Stomach (tissue), 9 donors: Measurements from ENCODE around the gene TAS1R3. TPM values are rescaled to one million over a fixed set of nuclear protein-coding genes. Genes with fewer than 3 reads are reported as not detected.

Experiments
- DNase-seq, 2 donors: peaks; one replicate each; pipeline versions ENCODE4 v3.0.0 to v3.0.0-alpha.2; 2013 to 2019
- H3K27ac ChIP-seq, 5 donors: fragments of 200-600 bp in 4 of 5; sonication (generic) in 4 of 5; one replicate each; pipeline ENCODE4 v1.5.1; 2013 to 2019; ENCODE audit warnings: mild to moderate bottlenecking in 1 of 5, moderate library complexity in 1 of 5
- H3K27me3 ChIP-seq, 3 donors: fragments of 200-600 bp; sonication (generic); one replicate each; pipeline ENCODE4 v1.5.1; 2017 to 2019; ENCODE audit warnings: mixed run types in 1 of 3
- H3K36me3 ChIP-seq, 4 donors: fragments of 200-600 bp; sonication (generic); 1 replicate in 3 of 4; 2 replicates in 1 of 4; pipeline ENCODE4 v1.5.1; 2016 to 2019
- H3K4me1 ChIP-seq, 4 donors: fragments of 200-600 bp; sonication (generic); one replicate each; pipeline ENCODE4 v1.5.1; 2016 to 2019
- H3K4me3 ChIP-seq, 4 donors: fragments of 200-600 bp; sonication (generic) in 3 of 4; one replicate each; pipeline ENCODE4 v1.5.1; 2016 to 2019; ENCODE audit warnings: mild to moderate bottlenecking in 1 of 4
- H3K9me3 ChIP-seq, 4 donors: fragments of 200-600 bp; sonication (generic); one replicate each; pipeline ENCODE4 v1.5.1; 2016 to 2019
- EP300 ChIP-seq: sonication (generic); formaldehyde crosslinking; IDR thresholded peaks from one replicate; pipeline ENCODE4 v1.6.1; 2017; ENCODE audit warnings: antibody characterized with exemption
- POLR2A ChIP-seq, 4 donors: fragments of 450-650 bp; IDR thresholded peaks; one replicate each; pipeline ENCODE4 v1.6.1; 2016; ENCODE audit warnings: antibody characterized with exemption in 4 of 4, control low read depth in 2 of 4, mild to moderate bottlenecking in 1 of 4, moderate library complexity in 1 of 4
- POLR2AphosphoS5 ChIP-seq, 3 donors: sonication (generic); formaldehyde crosslinking; IDR thresholded peaks; one replicate each; pipeline ENCODE4 v1.6.1; 2016; ENCODE audit warnings: antibody characterized with exemption in 3 of 3
- WGBS, 5 donors: extraction: QIAGEN DNeasy Blood & Tissue Kit in 3 of 5; methylation state at CpG; one replicate each; pipeline versions ENCODE4 v1.1.5 to v1.1.7; 2013 to 2018; 5-methylcytosine and 5-hydroxymethylcytosine counted together
- intact Hi-C: fragments of 100-400 bp; cut with DNase I; formaldehyde crosslinking; loops from one replicate; pipeline ENCODE4 v1.15.1; 2023; ENCODE audit warnings: low total_unique reads
- polyA plus RNA-seq, 3 donors: library from polyadenylated mRNA; stranded (reverse); fragments of 200-250 nt; gene quantifications; one replicate each; pipeline ENCODE4 v1.2.3, GENCODE V29; 2013
- total RNA-seq, 5 donors: library from RNA; depleted of rRNA; stranded (reverse); fragments of >200 nt; gene quantifications; one replicate each; pipeline versions ENCODE4 v1.1.0 to v1.2.3, GENCODE V29; 2014 to 2016
- TF ChIP-seq, protein P1 (sequence below), 7 experiments: fragments of 450-650 bp in 4 of 7; fragments of 200-600 bp in 3 of 7; sonication (generic) in 3 of 7; IDR thresholded peaks; one replicate each; pipeline ENCODE4 v1.5.1; 2016 to 2019; ENCODE audit warnings: antibody characterized with exemption in 7 of 7, control low read depth in 2 of 7, mild to moderate bottlenecking in 1 of 7
- donor health status: healthy with polysubstance abuse.
- donor health status: Bipolar disorder and iron deficiency.
- donor health status: healthy.

The TAS1R3 gene
- total and polyA plus RNA-seq, 8 donors: 0.10 to 11.7 (median 0.37) TPM; not detected in 3

- Histone ChIP-seq H3K27ac (peak overlapping the region; percentile 53 to 86 (median 70)), H3K27me3 (no peaks in the 10 kb centered on the region), H3K9me3 (no peaks in the 10 kb centered on the region), H3K4me3 (no peak overlapping the region), H3K36me3 (peaks cover 28 to 76% (median 66%) of the 10 kb centered on the region in 4 donors), H3K4me1 (peaks cover 39 to 75% (median 60%) of the 10 kb centered on the region in 4 donors)
- peak in 2 of 3 donors; percentile 53 to 67 for TF ChIP-seq POLR2AphosphoS5 (IDR thresholded peaks at IDR 0.05)
- TF ChIP-seq, protein P1, sequence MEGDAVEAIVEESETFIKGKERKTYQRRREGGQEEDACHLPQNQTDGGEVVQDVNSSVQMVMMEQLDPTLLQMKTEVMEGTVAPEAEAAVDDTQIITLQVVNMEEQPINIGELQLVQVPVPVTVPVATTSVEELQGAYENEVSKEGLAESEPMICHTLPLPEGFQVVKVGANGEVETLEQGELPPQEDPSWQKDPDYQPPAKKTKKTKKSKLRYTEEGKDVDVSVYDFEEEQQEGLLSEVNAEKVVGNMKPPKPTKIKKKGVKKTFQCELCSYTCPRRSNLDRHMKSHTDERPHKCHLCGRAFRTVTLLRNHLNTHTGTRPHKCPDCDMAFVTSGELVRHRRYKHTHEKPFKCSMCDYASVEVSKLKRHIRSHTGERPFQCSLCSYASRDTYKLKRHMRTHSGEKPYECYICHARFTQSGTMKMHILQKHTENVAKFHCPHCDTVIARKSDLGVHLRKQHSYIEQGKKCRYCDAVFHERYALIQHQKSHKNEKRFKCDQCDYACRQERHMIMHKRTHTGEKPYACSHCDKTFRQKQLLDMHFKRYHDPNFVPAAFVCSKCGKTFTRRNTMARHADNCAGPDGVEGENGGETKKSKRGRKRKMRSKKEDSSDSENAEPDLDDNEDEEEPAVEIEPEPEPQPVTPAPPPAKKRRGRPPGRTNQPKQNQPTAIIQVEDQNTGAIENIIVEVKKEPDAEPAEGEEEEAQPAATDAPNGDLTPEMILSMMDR (IDR thresholded peaks at IDR 0.05): no peak
- intact Hi-C loops: no loop called here
- WGBS, 5 donors: 55 to 64% (median 61%) methylated on average over 9 of the region's 9 CpGs
- DNase-seq: peak; percentile 86 to 88
Observed at GRCh38 chr1:1318131-1318652, 12.9 kb upstream of the TAS1R3 start.

DNA sequence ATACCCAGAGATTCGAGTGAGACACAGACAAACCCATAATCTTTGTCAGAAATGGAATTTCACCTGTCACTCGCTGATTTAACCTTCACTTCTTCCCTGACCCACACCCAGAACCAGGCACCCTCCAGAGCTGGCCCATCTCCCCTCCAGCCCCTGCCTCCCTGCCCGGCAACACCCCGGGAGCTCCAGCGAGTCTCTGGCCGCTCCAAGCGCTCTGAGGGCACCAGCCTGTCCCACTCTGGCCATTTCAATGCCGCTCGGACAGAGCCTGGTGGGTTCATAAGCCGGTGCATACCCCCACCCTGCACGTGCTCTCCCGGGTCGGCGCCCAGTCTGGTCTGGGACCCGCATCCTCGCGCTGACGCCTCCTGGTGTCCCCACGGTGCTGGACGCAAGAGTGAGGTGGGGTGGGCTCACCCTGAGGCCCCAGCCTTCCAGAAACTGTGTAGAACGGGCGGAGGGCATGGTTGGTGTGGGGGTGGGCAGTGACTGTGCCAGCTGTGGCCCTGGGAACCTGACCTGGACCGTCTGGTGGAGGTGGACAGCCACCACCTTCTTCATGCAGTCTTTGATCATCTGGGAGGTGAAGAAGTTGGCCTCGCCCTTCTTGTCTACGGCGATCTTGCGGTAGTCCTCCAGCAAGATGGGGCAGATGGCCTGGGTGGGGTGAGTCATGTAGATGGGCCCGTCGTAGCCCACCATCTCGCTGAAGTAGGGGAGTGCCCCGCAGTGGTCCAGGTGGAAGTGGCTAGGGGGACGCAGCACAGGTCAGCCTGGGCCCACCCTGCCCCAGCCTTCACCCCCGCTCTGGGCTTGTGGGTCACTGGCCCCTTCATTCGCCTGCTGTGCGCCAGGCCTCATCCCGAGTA lies 12.1 kb upstream of the TAS1R3 start:
- intact Hi-C loops: no loop called here
- no peak for DNase-seq
- Histone ChIP-seq H3K9me3 (no peaks in the 10 kb centered on the region), H3K4me3 (no peak overlapping the region), H3K27ac (peak overlapping the region; percentile 5 to 86 (median 67)), H3K27me3 (no peaks in the 10 kb centered on the region), H3K4me1 (peaks cover 44 to 82% (median 68%) of the 10 kb centered on the region in 4 donors), H3K36me3 (peaks cover 20 to 68% (median 58%) of the 10 kb centered on the region in 4 donors)
- 88 to 91% (median 90%) methylated on average over 36 of the region's 36 CpGs for WGBS, 5 donors
- TF ChIP-seq POLR2A (IDR thresholded peaks at IDR 0.05) (no peak), EP300 (no peak)
- TF ChIP-seq, protein P1 (IDR thresholded peaks at IDR 0.05): no peak

DNA sequence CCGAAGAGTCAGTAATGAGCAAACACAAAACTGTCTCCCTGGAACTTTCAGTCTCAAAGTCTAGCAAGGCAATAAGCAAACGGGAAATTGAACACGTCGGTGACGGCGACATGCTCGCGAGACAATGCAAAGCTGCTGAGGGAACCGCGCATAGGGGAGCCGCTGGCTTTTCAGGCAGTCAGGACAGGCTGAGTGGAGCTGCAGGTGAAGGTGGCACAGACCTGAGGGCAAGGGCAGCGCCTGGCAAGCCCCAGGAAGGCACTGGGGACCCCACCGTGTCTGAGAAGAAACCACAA lies 11.5 kb upstream of the TAS1R3 start:
- Histone ChIP-seq H3K27me3 (no peaks in the 10 kb centered on the region), H3K9me3 (no peaks in the 10 kb centered on the region), H3K4me1 (peaks cover 44 to 82% (median 70%) of the 10 kb centered on the region in 4 donors), H3K36me3 (peaks cover 14 to 62% (median 52%) of the 10 kb centered on the region in 4 donors), H3K27ac (peak overlapping the region in 4 of 5 donors; percentile 29 to 86 (median 72)), H3K4me3 (no peak overlapping the region)
- intact Hi-C loops: no loop called here
- 84 to 91% (median 88%) methylated on average over 13 of the region's 13 CpGs for WGBS, 5 donors
- no peak for DNase-seq
- no peak for TF ChIP-seq POLR2AphosphoS5 (IDR thresholded peaks at IDR 0.05)
- TF ChIP-seq POLR2A (IDR thresholded peaks at IDR 0.05): no peak
- TF ChIP-seq, protein P1 (IDR thresholded peaks at IDR 0.05): no peak
- TF ChIP-seq EP300: no peak

GRCh38 chr1:1320666-1321448 lies 10.2 kb upstream of the TAS1R3 start:
- H3K27ac ChIP-seq: peak overlapping the region in 2 of 5 donors; percentile 13 to 86
- DNase-seq: no peak
- intact Hi-C loops: no loop called here
- peaks cover 7 to 54% (median 44%) of the 10 kb centered on the region in 4 donors for H3K36me3 ChIP-seq
- WGBS, 5 donors: 64 to 82% (median 74%) methylated on average over 11 to 23 of the region's 23 CpGs
- peaks cover 51 to 84% (median 76%) of the 10 kb centered on the region in 4 donors for H3K4me1 ChIP-seq
- H3K27me3 ChIP-seq: no peaks in the 10 kb centered on the region
- peak overlapping the region in 1 of 4 donors; percentile 16 for H3K4me3 ChIP-seq
- H3K9me3 ChIP-seq: no peaks in the 10 kb centered on the region
- TF ChIP-seq EP300 (no peak), POLR2A (IDR thresholded peaks at IDR 0.05) (no peak), POLR2AphosphoS5 (IDR thresholded peaks at IDR 0.05) (no peak)
- TF ChIP-seq, protein P1 (IDR thresholded peaks at IDR 0.05): no peak
